Fibroblast of lung (primary cell): Measurements from ENCODE around the gene DNAJB6. TPM values are rescaled to one million over a fixed set of nuclear protein-coding genes. Genes with fewer than 3 reads are reported as not detected.

Experiments
- DNase-seq, 2 donors: peaks; one replicate each; pipeline versions ENCODE4 v3.0.0 to v3.0.0-alpha.2; 2010; ENCODE audit warnings: low read depth in 2 of 2
- H2AFZ ChIP-seq: 2 replicates; pipeline ENCODE4 v1.5.1; 2012; ENCODE audit warnings: low read length, control low read depth, inconsistent platforms
- H3K27ac ChIP-seq: 2 replicates; pipeline ENCODE4 v1.5.1; 2011; ENCODE audit warnings: low read length, control low read depth; ENCODE audit not compliant: insufficient read depth
- H3K27me3 ChIP-seq: 2 replicates; pipeline ENCODE4 v1.5.1; 2011; ENCODE audit warnings: mild to moderate bottlenecking, low read length; ENCODE audit not compliant: control insufficient read depth, insufficient read depth
- H3K36me3 ChIP-seq: 2 replicates; pipeline ENCODE4 v1.5.1; 2011; ENCODE audit warnings: low read length; ENCODE audit not compliant: control insufficient read depth, insufficient read depth
- H3K4me1 ChIP-seq: 2 replicates; pipeline ENCODE4 v1.5.1; 2011; ENCODE audit warnings: low read length; ENCODE audit not compliant: control insufficient read depth, insufficient read depth; ENCODE audit errors: extremely low read depth
- H3K4me2 ChIP-seq: 2 replicates; pipeline ENCODE4 v1.5.1; 2011; ENCODE audit warnings: low read length, control low read depth; ENCODE audit not compliant: insufficient read depth; ENCODE audit errors: extremely low read depth
- H3K4me3 ChIP-seq, 4 experiments: fragments of 200-600 bp in 1 of 4; sonication (generic) in 1 of 4; replicated peaks in 1 of 4; 2 replicates each; pipeline ENCODE4 v1.5.1; 2011 to 2016; ENCODE audit warnings: low read length in 4 of 4, low read depth in 3 of 4, mild to moderate bottlenecking in 3 of 4, control low read depth in 2 of 4, inconsistent platforms in 1 of 4, mixed read lengths in 1 of 4; ENCODE audit not compliant: insufficient read depth in 1 of 4; ENCODE audit errors: control extremely low read depth in 1 of 4
- H3K79me2 ChIP-seq: 2 replicates; pipeline ENCODE4 v1.5.1; 2012; ENCODE audit warnings: mild to moderate bottlenecking, low read length, inconsistent platforms; ENCODE audit not compliant: control insufficient read depth, insufficient read depth
- H3K9ac ChIP-seq: 2 replicates; pipeline ENCODE4 v1.5.1; 2011; ENCODE audit warnings: mild to moderate bottlenecking, low read length, control low read depth; ENCODE audit not compliant: insufficient read depth
- H3K9me3 ChIP-seq: 2 replicates; pipeline ENCODE4 v1.5.1; 2012; ENCODE audit warnings: low read depth, low read length; ENCODE audit not compliant: control insufficient read depth, insufficient read depth
- H4K20me1 ChIP-seq: 2 replicates; pipeline ENCODE4 v1.5.1; 2011; ENCODE audit warnings: low read length; ENCODE audit not compliant: control insufficient read depth, insufficient read depth; ENCODE audit errors: extremely low read depth
- CTCF ChIP-seq, 2 donors: IDR thresholded peaks in 1 of 2; conservative IDR thresholded peaks in 1 of 2; 1 replicate in 1 of 2; 2 replicates in 1 of 2; pipeline ENCODE4 v1.5.1; 2011 to 2012; ENCODE audit warnings: low read length in 2 of 2, control low read depth in 1 of 2, inconsistent platforms in 1 of 2, low read depth in 1 of 2, mild to moderate bottlenecking in 1 of 2
- EZH2 ChIP-seq: IDR thresholded peaks from 2 replicates; pipeline ENCODE4 v1.5.1; 2012; ENCODE audit warnings: low read length, control low read depth, mild to moderate bottlenecking; ENCODE audit errors: missing control alignments
- polyA plus RNA-seq, 2 donors: library from polyadenylated mRNA; depleted of rRNA in 1 of 2; stranded (reverse) in 1 of 2; unstranded in 1 of 2; fragments of >200 nt; gene quantifications; 2 replicates each; pipeline ENCODE4 v1.2.1, GENCODE V29; 2011 to 2012; ENCODE audit warnings: missing spikeins in 1 of 2
- total RNA-seq: library from RNA; depleted of rRNA; stranded (reverse); fragments of >200 nt; gene quantifications from 2 replicates; pipeline ENCODE4 v1.2.1, GENCODE V29; 2014

The DNAJB6 gene
- total and polyA plus RNA-seq, 2 donors (not counting 1 experiment from before 2014, with no cell fraction given), result 86.2 to 117 TPM

DNA sequence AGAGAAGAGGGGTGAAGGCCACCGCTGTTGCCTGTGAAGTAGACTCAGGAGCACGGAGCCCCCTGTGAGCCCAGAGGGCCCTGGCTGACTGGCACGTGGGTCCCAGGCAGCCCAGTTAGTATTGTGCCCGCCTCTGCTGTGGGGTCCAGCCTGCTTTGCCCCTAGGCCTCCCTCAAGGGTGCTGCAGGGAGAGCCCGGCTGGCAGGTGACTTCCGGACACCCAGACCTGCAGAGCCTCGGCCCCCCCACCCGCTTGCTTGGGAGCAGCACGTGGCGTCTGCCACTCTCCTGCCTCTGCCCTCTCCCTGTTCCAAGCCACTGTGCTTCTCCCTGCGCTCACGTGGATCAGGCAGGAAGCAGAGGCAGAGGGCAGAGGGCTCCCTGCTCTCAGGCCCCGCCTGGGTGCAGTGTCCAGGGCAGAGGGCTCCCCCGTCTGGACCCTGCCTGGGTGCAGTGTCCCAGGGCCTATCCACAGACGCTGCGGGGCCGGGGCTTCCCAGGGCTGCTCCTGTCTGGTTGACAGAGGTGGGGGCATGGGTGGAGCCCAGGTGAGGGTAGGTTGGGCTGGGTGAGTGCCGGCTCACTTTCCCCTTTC is 88.4 kb downstream of the DNAJB6 start:
- H2AFZ ChIP-seq, result no peak overlapping the region

GRCh38 chr7:157425761-157426160 is 89.0 kb downstream of the DNAJB6 start:
- H3K79me2 ChIP-seq, result no peaks in the 10 kb centered on the region
- H3K27me3 ChIP-seq, result no peaks in the 10 kb centered on the region
- TF ChIP-seq CTCF (conservative IDR thresholded peaks at IDR 0.05 in 1 of 2, IDR thresholded peaks at IDR 0.05 in 1 of 2; ENCODE audit: low read depth in 1 of 2, low read length in 2 of 2) (no peak), EZH2 (no peak)
- H3K4me1 ChIP-seq, result no peaks in the 10 kb centered on the region
- no peaks in the 10 kb centered on the region for H4K20me1 ChIP-seq
- no peaks in the 10 kb centered on the region for H3K36me3 ChIP-seq
- no peak overlapping the region for H3K9ac ChIP-seq
- H3K4me2 ChIP-seq, result no peak overlapping the region
- H2AFZ ChIP-seq, result no peak overlapping the region
- no peaks in the 10 kb centered on the region for H3K9me3 ChIP-seq
- no peak overlapping the region for H3K27ac ChIP-seq
- H3K4me3 ChIP-seq, result no peak overlapping the region
- DNase-seq, result no peak

More for the DNA sequence above, 88.4 kb downstream of the DNAJB6 start:
- H3K4me2 ChIP-seq, result no peak overlapping the region
- no peak overlapping the region for H3K4me3 ChIP-seq
- no peaks in the 10 kb centered on the region for H3K36me3 ChIP-seq
- no peaks in the 10 kb centered on the region for H3K79me2 ChIP-seq
- no peaks in the 10 kb centered on the region for H3K9me3 ChIP-seq
- TF ChIP-seq CTCF (conservative IDR thresholded peaks at IDR 0.05 in 1 of 2, IDR thresholded peaks at IDR 0.05 in 1 of 2; ENCODE audit: low read depth in 1 of 2, low read length in 2 of 2) (no peak), EZH2 (no peak)
- no peak overlapping the region for H3K9ac ChIP-seq
- no peak overlapping the region for H3K27ac ChIP-seq
- H3K27me3 ChIP-seq, result no peaks in the 10 kb centered on the region
- H3K4me1 ChIP-seq, result no peaks in the 10 kb centered on the region
- DNase-seq, result no peak
- H4K20me1 ChIP-seq, result no peaks in the 10 kb centered on the region

- no peaks in the 10 kb centered on the region for H4K20me1 ChIP-seq
- H3K27ac ChIP-seq, result no peak overlapping the region
- no peaks in the 10 kb centered on the region for H3K27me3 ChIP-seq
- no peaks in the 10 kb centered on the region for H3K9me3 ChIP-seq
- TF ChIP-seq CTCF (conservative IDR thresholded peaks at IDR 0.05 in 1 of 2, IDR thresholded peaks at IDR 0.05 in 1 of 2; ENCODE audit: low read depth in 1 of 2, low read length in 2 of 2) (no peak), EZH2 (no peak)
- no peaks in the 10 kb centered on the region for H3K79me2 ChIP-seq
- H3K4me1 ChIP-seq, result no peaks in the 10 kb centered on the region
- DNase-seq, result no peak
- no peaks in the 10 kb centered on the region for H3K36me3 ChIP-seq
- no peak overlapping the region for H3K9ac ChIP-seq
- no peak overlapping the region for H3K4me3 ChIP-seq
- no peak overlapping the region for H3K4me2 ChIP-seq
- no peak overlapping the region for H2AFZ ChIP-seq
Observed at GRCh38 chr7:157426463-157427301, 89.9 kb downstream of the DNAJB6 start.
